ENCODE results near the gene ANKLE1. TPM values are rescaled to one million over a fixed set of nuclear protein-coding genes. Genes with fewer than 3 reads are reported as not detected.

Gene ANKLE1
- polyA plus RNA-seq, 1 of the 3 experiments (the other 2 are of a cell fraction) = 2.6 TPM

- no peaks in the 10 kb centered on the region for H3K9me3 ChIP-seq
- H3K4me1 ChIP-seq (ENCODE audit: control insufficient read depth in 1 of 2, insufficient read depth in 2 of 2, low read depth in 1 of 2, low read length in 1 of 2) = peaks cover 0 to 5% of the 10 kb centered on the region in 2 experiments; a peak in 1 of 4 replicates
- H4K20me1 ChIP-seq (ENCODE audit: insufficient read depth) = no peaks in the 10 kb centered on the region
- no peaks in the 10 kb centered on the region for H3K79me2 ChIP-seq (ENCODE audit: insufficient read depth)
- no peak overlapping the region for H3K27ac ChIP-seq (ENCODE audit: low read depth in 2 of 2, low read length in 1 of 2)
- H3K4me3 ChIP-seq (ENCODE audit: low read depth in 2 of 2, low read length in 1 of 2) = no peak overlapping the region
- ChIA-PET CTCF (interaction anchor here (0.6 kb wide), 1 partner anchor 34 kb away, joined by 3 read pairs; no protein-coding TSS in a partner anchor), POLR2A (no interaction called here)
- H3K36me3 ChIP-seq (replicated peaks in 1 of 2; ENCODE audit: control insufficient read depth in 1 of 2, insufficient read depth in 2 of 2, low read length in 1 of 2) = no peaks in the 10 kb centered on the region
- H3K9ac ChIP-seq = no peak overlapping the region
- no peaks in the 10 kb centered on the region for H3K9me2 ChIP-seq
- peaks cover 7% of the 10 kb centered on the region for H3F3A ChIP-seq (replicated peaks; ENCODE audit: insufficient read depth)
- no peak overlapping the region for H3K4me2 ChIP-seq
- H2AFZ ChIP-seq (ENCODE audit: low read depth) = no peak overlapping the region
- H3K27me3 ChIP-seq (ENCODE audit: insufficient read depth) = no peaks in the 10 kb centered on the region
- 100% methylated on average over 9 of the region's 9 CpGs for WGBS (ENCODE audit: low lambda C conversion rate)
- TF ChIP-seq NFIC (IDR thresholded peaks at IDR 0.05; ENCODE audit: borderline replicate concordance) (no peak), SMC3 (IDR thresholded peaks at IDR 0.05; ENCODE audit: low read depth, low read length) (no peak), USF2 (IDR thresholded peaks at IDR 0.05; ENCODE audit: borderline replicate concordance, low read depth, low read length) (no peak), FOSL2 (IDR thresholded peaks at IDR 0.05; ENCODE audit: borderline replicate concordance, low read depth) (no peak), PBX3 (IDR thresholded peaks at IDR 0.05) (no peak), SIN3A (IDR thresholded peaks at IDR 0.05; ENCODE audit: borderline replicate concordance, low read depth, low read length) (no peak), TEAD4 (IDR thresholded peaks at IDR 0.05; ENCODE audit: borderline replicate concordance, insufficient read depth) (no peak), FOXJ3 (CRISPR knock-in tag; IDR thresholded peaks at IDR 0.05) (no peak), JUND (IDR thresholded peaks at IDR 0.05) (no peak), MEF2A (IDR thresholded peaks at IDR 0.05; ENCODE audit: borderline replicate concordance, low read depth) (no peak), EZH2phosphoT487 (IDR thresholded peaks at IDR 0.05; ENCODE audit: borderline replicate concordance, low read depth) (no peak), USF1 (IDR thresholded peaks at IDR 0.05; ENCODE audit: borderline replicate concordance, low read depth) (no peak), TCF12 (IDR thresholded peaks at IDR 0.05) (no peak), FOXM1 (IDR thresholded peaks at IDR 0.05; ENCODE audit: low read depth) (no peak), GATA2 (CRISPR knock-in tag; IDR thresholded peaks at IDR 0.05) (no peak), YY1 (IDR thresholded peaks at IDR 0.05; ENCODE audit: low read depth) (no peak), ZBTB33 (IDR thresholded peaks at IDR 0.05; ENCODE audit: borderline replicate concordance, low read depth) (no peak)
- no peak for DNase-seq
Observed at GRCh38 chr19:17286752-17287151, 5.1 kb downstream of the ANKLE1 start.

Data from SK-N-SH (cell line).